HepG2 (cell line): ENCODE data around the gene GRIN3B. TPM values are rescaled to one million over a fixed set of nuclear protein-coding genes. Genes with fewer than 3 reads are reported as not detected.

Source experiments
- CHD4 ChIP-seq: fragments of 200-600 bp; sonication (generic); IDR thresholded peaks from 2 replicates; pipeline ENCODE4 v1.7.0; 2017; ENCODE audit warnings: mild to moderate bottlenecking, low read length, borderline replicate concordance
- ELF3 ChIP-seq: IDR thresholded peaks from 2 replicates; pipeline ENCODE4 v1.6.1; 2016; ENCODE audit warnings: missing genetic modification reagents, missing compliant biosample characterization
- FOSL1 ChIP-seq: sonication (generic); formaldehyde crosslinking; IDR thresholded peaks from 2 replicates; pipeline ENCODE4 v1.9.0; 2021; ENCODE audit warnings: missing genetic modification reagents, borderline replicate concordance
- FOXP1 ChIP-seq, 2 experiments: fragments of 450-650 bp in 1 of 2; IDR thresholded peaks; 2 replicates each; pipeline ENCODE4 v1.6.1; 2017 to 2018; ENCODE audit warnings: antibody characterized with exemption in 1 of 2
- HIC2 ChIP-seq: sonication (generic); formaldehyde crosslinking; IDR thresholded peaks from 2 replicates; pipeline ENCODE4 v1.9.0; 2022; ENCODE audit warnings: low read depth, missing genetic modification reagents
- HOXA3 ChIP-seq: sonication (generic); formaldehyde crosslinking; IDR thresholded peaks from 2 replicates; pipeline ENCODE4 v1.5.0; 2020; ENCODE audit warnings: missing genetic modification reagents
- PAXIP1 ChIP-seq: sonication (generic); formaldehyde crosslinking; conservative IDR thresholded peaks from 2 replicates; pipeline ENCODE4 v1.4.0; 2020; ENCODE audit warnings: mild to moderate bottlenecking, missing genetic modification reagents, moderate library complexity
- ZBTB34 ChIP-seq: sonication (generic); formaldehyde crosslinking; IDR thresholded peaks from 2 replicates; pipeline ENCODE4 v1.8.0; 2022; ENCODE audit warnings: mild to moderate bottlenecking, missing genetic modification reagents
- ZNF12 ChIP-seq: sonication (generic); formaldehyde crosslinking; IDR thresholded peaks from 2 replicates; pipeline ENCODE4 v1.5.0; 2020; ENCODE audit warnings: missing genetic modification reagents
- ZNF30 ChIP-seq: sonication (generic); formaldehyde crosslinking; IDR thresholded peaks from 2 replicates; pipeline ENCODE4 v1.5.0; 2020; ENCODE audit warnings: mild to moderate bottlenecking, missing genetic modification reagents
- ZNF746 ChIP-seq: sonication (generic); formaldehyde crosslinking; IDR thresholded peaks from 2 replicates; pipeline ENCODE4 v1.8.0; 2022; ENCODE audit warnings: mild to moderate bottlenecking, missing genetic modification reagents
- polyA plus RNA-seq, 8 experiments: library from polyadenylated mRNA; depleted of rRNA in 3 of 8; stranded (reverse) in 7 of 8; unstranded in 1 of 8; fragments of >200 nt; fragmentation: Illumina TruSeq in 4 of 8; extraction: Trizol in 4 of 8; gene quantifications; 2 replicates each; pipeline versions ENCODE4 v1.2.1 to v1.2.3, GENCODE V29; 2011 to 2016; ENCODE audit warnings: low read depth in 4 of 8, missing spikeins in 1 of 8, mixed read lengths in 1 of 8; ENCODE audit not compliant: insufficient read depth in 1 of 8
- total RNA-seq, 5 experiments: library from RNA; depleted of rRNA; stranded (reverse); fragments of >200 nt; fragmentation: Illumina TruSeq; extraction: Trizol; gene quantifications; 2 replicates each; pipeline ENCODE4 v1.2.3, GENCODE V29; 2016; ENCODE audit warnings: low read depth in 1 of 5

GRIN3B gene
- total and polyA plus RNA-seq, 2 of the 13 experiments (the other 11 are each of a cell fraction or from before 2014, with no cell fraction given) = 0.07 to 0.20 TPM

- TF ChIP-seq HIC2 (CRISPR knock-in tag) = no peak
- TF ChIP-seq FOSL1 (CRISPR knock-in tag) = peak; percentile 48; the same call in 1 of the 2 replicates
- no peak for TF ChIP-seq FOXP1 (IDR thresholded peaks at IDR 0.05)
- TF ChIP-seq FOXP1 (CRISPR knock-in tag; IDR thresholded peaks at IDR 0.05) = no peak
- 0 out of 2 replicates have a peak, but pooled peaks have one; percentile 23 for TF ChIP-seq ELF3
- 0 out of 2 replicates have a peak, but pooled peaks have one; percentile 28 for TF ChIP-seq ZNF746 (CRISPR knock-in tag)
- no peak for TF ChIP-seq ZNF30 (CRISPR knock-in tag)
- TF ChIP-seq PAXIP1 (CRISPR knock-in tag) = no peak
- 0 out of 2 replicates have a peak, but pooled peaks have one; percentile 32 for TF ChIP-seq ZBTB34 (CRISPR knock-in tag)
- peak; percentile 45; the same call in 1 of the 2 replicates for TF ChIP-seq HOXA3
- TF ChIP-seq ZNF12 (CRISPR knock-in tag) = no peak
- TF ChIP-seq CHD4 = no peak
- TF ChIP-seq, all 625 proteins: peak for 52
These were observed 41.0 kb upstream of the GRIN3B start (continued) for GRCh38 chr19:958967-959855.
